SK-N-SH (cell line): Measurements from ENCODE around the gene FGF7. TPM values are rescaled to one million over a fixed set of nuclear protein-coding genes. Genes with fewer than 3 reads are reported as not detected.
A peak's percentile ranks its signal among the peaks of the same experiment; 100 is the strongest.

ENCODE experiments used
- CTCF ChIA-PET: fragments of 300-600, 350-600 bp; formaldehyde crosslinking; extraction: SDS; loops from one replicate; lab custom pipeline; 2021; lab: Yijun Ruan, JAX
- POLR2A ChIA-PET: fragments of 350-600 bp; sonication (Branson Sonifier 250); formaldehyde crosslinking; extraction: SDS; loops from one replicate; lab custom pipeline; 2020; ENCODE audit warnings: antibody characterized with exemption, inconsistent platforms; lab: Yijun Ruan, JAX
- DNase-seq: peaks from one replicate; pipeline ENCODE4 v3.0.0; 2012
- H2AFZ ChIP-seq: fragments of 200-600 bp; sonication (generic); 2 replicates; pipeline ENCODE4 v1.8.1; 2016; ENCODE audit warnings: antibody characterized with exemption, mild to moderate bottlenecking, low read depth
- H3F3A ChIP-seq: fragments of 200-600 bp; sonication (generic); replicated peaks from 2 replicates; pipeline ENCODE3; 2016; ENCODE audit warnings: antibody characterized with exemption, mild to moderate bottlenecking; ENCODE audit not compliant: insufficient read depth
- H3K27ac ChIP-seq, 2 experiments: fragments of 200-500 bp in 1 of 2; fragments of 200-600 bp in 1 of 2; sonication (Bioruptor generic) in 1 of 2; sonication (generic), shearing (Covaris generic) in 1 of 2; 2 replicates each; pipeline versions ENCODE4 v1.5.1 to v1.6.1; 2014 to 2016; ENCODE audit warnings: low read depth in 2 of 2, inconsistent platforms in 1 of 2, low read length in 1 of 2, mild to moderate bottlenecking in 1 of 2, mixed read lengths in 1 of 2
- H3K27me3 ChIP-seq: fragments of 200-600 bp; sonication (generic), shearing (Covaris generic); 2 replicates; pipeline ENCODE4 v1.6.1; 2016; ENCODE audit warnings: mixed run types; ENCODE audit not compliant: insufficient read depth
- H3K36me3 ChIP-seq, 2 experiments: fragments of 200-500 bp in 1 of 2; fragments of 200-600 bp in 1 of 2; sonication (Bioruptor generic) in 1 of 2; sonication (generic) in 1 of 2; replicated peaks in 1 of 2; 2 replicates each; pipeline versions ENCODE3 to v1.5.1; 2014 to 2016; ENCODE audit warnings: low read length in 1 of 2, mild to moderate bottlenecking in 1 of 2; ENCODE audit not compliant: insufficient read depth in 2 of 2, control insufficient read depth in 1 of 2
- H3K4me1 ChIP-seq, 2 experiments: fragments of 200-500 bp in 1 of 2; fragments of 200-600 bp in 1 of 2; sonication (Bioruptor generic) in 1 of 2; sonication (generic), shearing (Covaris generic) in 1 of 2; 2 replicates each; pipeline versions ENCODE4 v1.5.1 to v1.6.1; 2014 to 2016; ENCODE audit warnings: low read depth in 1 of 2, low read length in 1 of 2, mixed run types in 1 of 2; ENCODE audit not compliant: insufficient read depth in 2 of 2, control insufficient read depth in 1 of 2
- H3K4me2 ChIP-seq: fragments of 200-600 bp; sonication (generic), shearing (Covaris generic); 2 replicates; pipeline ENCODE4 v1.6.1; 2017; ENCODE audit warnings: mixed run types
- H3K4me3 ChIP-seq, 2 experiments: fragments of 200-500 bp in 1 of 2; fragments of 200-600 bp in 1 of 2; sonication (Bioruptor generic) in 1 of 2; sonication (generic), shearing (Covaris generic) in 1 of 2; 2 replicates each; pipeline versions ENCODE4 v1.5.1 to v1.8.1; 2014 to 2016; ENCODE audit warnings: low read depth in 2 of 2, inconsistent platforms in 1 of 2, low read length in 1 of 2, mild to moderate bottlenecking in 1 of 2, mixed read lengths in 1 of 2, moderate library complexity in 1 of 2
- H3K79me2 ChIP-seq: fragments of 200-600 bp; sonication (generic); 2 replicates; pipeline ENCODE4 v1.8.1; 2017; ENCODE audit warnings: mild to moderate bottlenecking; ENCODE audit not compliant: insufficient read depth
- H3K9ac ChIP-seq: fragments of 200-600 bp; sonication (generic); 2 replicates; pipeline ENCODE4 v1.6.1; 2017; ENCODE audit warnings: mixed run types
- H3K9me2 ChIP-seq: fragments of 200-600 bp; sonication (generic); 2 replicates; pipeline ENCODE4 v1.6.1; 2017; ENCODE audit warnings: mixed run types
- H3K9me3 ChIP-seq: fragments of 200-600 bp; sonication (generic); 2 replicates; pipeline ENCODE4 v1.6.1; 2017; ENCODE audit warnings: mixed run types, mild to moderate bottlenecking, moderate library complexity
- H4K20me1 ChIP-seq: fragments of 200-600 bp; sonication (generic); 2 replicates; pipeline ENCODE4 v1.6.1; 2017; ENCODE audit warnings: mild to moderate bottlenecking, mixed run types; ENCODE audit not compliant: insufficient read depth
- ELF1 ChIP-seq: IDR thresholded peaks from 2 replicates; pipeline ENCODE4 v1.4.0; 2012
- EP300 ChIP-seq, 2 experiments: IDR thresholded peaks; 2 replicates each; pipeline versions ENCODE4 v1.4.0 to v1.6.1; 2012; ENCODE audit warnings: borderline replicate concordance in 1 of 2, low read depth in 1 of 2, low read length in 1 of 2
- EZH2phosphoT487 ChIP-seq: fragments of 200-600 bp; sonication (generic); IDR thresholded peaks from 2 replicates; pipeline ENCODE4 v1.6.1; 2017; ENCODE audit warnings: low read depth, mixed run types, mild to moderate bottlenecking, antibody characterized with exemption, moderate library complexity, borderline replicate concordance
- JUND ChIP-seq: IDR thresholded peaks from 2 replicates; pipeline ENCODE4 v1.4.0; 2012
- MEF2A ChIP-seq: IDR thresholded peaks from 2 replicates; pipeline ENCODE4 v1.4.0; 2012; ENCODE audit warnings: low read depth, borderline replicate concordance
- MXI1 ChIP-seq: IDR thresholded peaks from 2 replicates; pipeline ENCODE4 v1.6.1; 2012; ENCODE audit warnings: mild to moderate bottlenecking, low read depth, low read length, improper control_type of control experiment
- POLR2AphosphoS5 ChIP-seq: IDR thresholded peaks from 2 replicates; pipeline ENCODE4 v1.6.1; 2012; ENCODE audit warnings: low read depth, low read length
- RCOR1 ChIP-seq: fragments of 150-350 bp; IDR thresholded peaks from 2 replicates; pipeline ENCODE4 v1.6.1; 2017; ENCODE audit warnings: antibody characterized with exemption, low read length
- RFX5 ChIP-seq: IDR thresholded peaks from 2 replicates; pipeline ENCODE4 v1.6.1; 2012; ENCODE audit warnings: mild to moderate bottlenecking, improper control_type of control experiment, low read length
- SMC3 ChIP-seq: IDR thresholded peaks from 2 replicates; pipeline ENCODE4 v1.6.1; 2012; ENCODE audit warnings: low read depth, low read length, improper control_type of control experiment
- TAF1 ChIP-seq: IDR thresholded peaks from 2 replicates; pipeline ENCODE4 v1.6.1; 2012; ENCODE audit warnings: low read depth, mild to moderate bottlenecking, low read length, moderate library complexity, borderline replicate concordance
- TEAD4 ChIP-seq: IDR thresholded peaks from 2 replicates; pipeline ENCODE4 v1.4.0; 2012; ENCODE audit warnings: mild to moderate bottlenecking, borderline replicate concordance; ENCODE audit not compliant: insufficient read depth
- YY1 ChIP-seq: IDR thresholded peaks from 2 replicates; pipeline ENCODE4 v1.4.0; 2012; ENCODE audit warnings: low read depth, mild to moderate bottlenecking
- WGBS: methylation state at CpG from one replicate; pipeline ENCODE4 v1.1.6; 2017; ENCODE audit warnings: low lambda C conversion rate; 5-methylcytosine and 5-hydroxymethylcytosine counted together
- polyA plus RNA-seq, 3 experiments: library from polyadenylated mRNA; depleted of rRNA; stranded (reverse); fragments of >200 nt; gene quantifications; 2 replicates each; pipeline ENCODE4 v1.2.3, GENCODE V29; 2012
- TF ChIP-seq, protein P1 (sequence below): IDR thresholded peaks from 2 replicates; pipeline ENCODE4 v1.4.0; 2012; ENCODE audit warnings: low read depth, borderline replicate concordance
- TF ChIP-seq, protein P2 (sequence below): IDR thresholded peaks from 2 replicates; pipeline ENCODE4; 2012
- TF ChIP-seq, protein P3 (sequence below): IDR thresholded peaks from 2 replicates; pipeline ENCODE4 v1.4.0; 2012; ENCODE audit warnings: low read depth, borderline replicate concordance
- TF ChIP-seq, protein P4 (sequence below): IDR thresholded peaks from 2 replicates; pipeline ENCODE4 v1.6.1; 2012; ENCODE audit warnings: mild to moderate bottlenecking, low read depth, low read length, moderate library complexity
- TF ChIP-seq, protein P5 (sequence below): IDR thresholded peaks from 2 replicates; pipeline ENCODE4 v1.4.0; 2012; ENCODE audit warnings: low read depth

Gene FGF7
- polyA plus RNA-seq, 1 of the 3 experiments (the other 2 are of a cell fraction), result 0.25 TPM

DNA sequence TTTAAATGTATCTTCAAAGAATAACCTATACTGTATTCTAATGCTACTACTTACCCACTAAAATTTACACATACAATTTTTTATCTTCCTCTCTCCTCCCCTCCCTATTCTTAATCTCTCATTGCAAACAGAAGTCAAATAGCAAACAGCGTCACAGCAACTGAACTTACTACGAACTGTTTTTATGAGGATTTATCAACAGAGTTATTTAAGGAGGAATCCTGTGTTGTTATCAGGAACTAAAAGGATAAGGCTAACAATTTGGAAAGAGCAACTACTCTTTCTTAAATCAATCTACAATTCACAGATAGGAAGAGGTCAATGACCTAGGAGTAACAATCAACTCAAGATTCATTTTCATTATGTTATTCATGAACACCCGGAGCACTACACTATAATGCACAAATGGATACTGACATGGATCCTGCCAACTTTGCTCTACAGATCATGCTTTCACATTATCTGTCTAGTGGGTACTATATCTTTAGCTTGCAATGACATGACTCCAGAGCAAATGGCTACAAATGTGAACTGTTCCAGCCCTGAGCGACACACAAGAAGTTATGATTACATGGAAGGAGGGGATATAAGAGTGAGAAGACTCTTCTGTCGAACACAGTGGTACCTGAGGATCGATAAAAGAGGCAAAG, 984 bp downstream of the FGF7 start:
- H3K27ac ChIP-seq, result peak overlapping the region in 1 of 2 experiments; percentile 71; a peak in 1 of 4 replicates
- no peak for DNase-seq

DNA sequence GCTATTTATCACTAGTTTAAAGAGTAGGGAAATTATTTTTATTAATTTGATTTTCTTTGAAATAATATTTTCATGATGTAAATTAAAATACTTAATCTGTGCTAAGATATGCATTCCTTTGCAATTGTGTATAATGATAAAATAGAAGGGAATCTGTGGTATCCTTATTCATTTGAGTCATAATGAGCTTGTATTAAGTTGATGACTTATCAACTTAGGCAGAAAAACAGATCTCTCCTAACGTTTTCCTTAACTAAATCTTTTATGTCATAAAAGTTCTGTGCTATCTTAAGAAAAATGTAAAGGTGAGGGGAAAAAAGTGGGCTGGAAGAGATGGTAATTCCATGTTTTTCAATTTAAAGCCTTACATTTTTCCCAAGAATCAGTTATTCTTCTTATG, 1.9 kb downstream of the FGF7 start:
- Histone ChIP-seq H3K4me1 (peaks cover 3 to 4% of the 10 kb centered on the region in 2 experiments; a peak in 2 of 4 replicates), H3F3A (peaks cover 9% of the 10 kb centered on the region), H4K20me1 (no peaks in the 10 kb centered on the region), H3K27ac (no peak overlapping the region), H3K4me3 (no peak overlapping the region), H2AFZ (no peak overlapping the region), H3K36me3 (no peaks in the 10 kb centered on the region), H3K9me2 (no peaks in the 10 kb centered on the region; the same call in 1 of the 2 replicates), H3K9ac (no peak overlapping the region), H3K27me3 (no peaks in the 10 kb centered on the region), H3K9me3 (no peaks in the 10 kb centered on the region), H3K79me2 (no peaks in the 10 kb centered on the region), H3K4me2 (no peak overlapping the region)
- 15% methylated on average over 1 of the region's 1 CpG for WGBS
- no peak for DNase-seq
- ChIA-PET CTCF (interaction anchor here (1.2 kb wide), 1 partner anchor 189 kb away, joined by 4 read pairs; no protein-coding TSS in a partner anchor), POLR2A (no interaction called here)
- TF ChIP-seq, protein P1, sequence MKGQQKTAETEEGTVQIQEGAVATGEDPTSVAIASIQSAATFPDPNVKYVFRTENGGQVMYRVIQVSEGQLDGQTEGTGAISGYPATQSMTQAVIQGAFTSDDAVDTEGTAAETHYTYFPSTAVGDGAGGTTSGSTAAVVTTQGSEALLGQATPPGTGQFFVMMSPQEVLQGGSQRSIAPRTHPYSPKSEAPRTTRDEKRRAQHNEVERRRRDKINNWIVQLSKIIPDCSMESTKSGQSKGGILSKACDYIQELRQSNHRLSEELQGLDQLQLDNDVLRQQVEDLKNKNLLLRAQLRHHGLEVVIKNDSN, result no peak
- TF ChIP-seq, protein P2, sequence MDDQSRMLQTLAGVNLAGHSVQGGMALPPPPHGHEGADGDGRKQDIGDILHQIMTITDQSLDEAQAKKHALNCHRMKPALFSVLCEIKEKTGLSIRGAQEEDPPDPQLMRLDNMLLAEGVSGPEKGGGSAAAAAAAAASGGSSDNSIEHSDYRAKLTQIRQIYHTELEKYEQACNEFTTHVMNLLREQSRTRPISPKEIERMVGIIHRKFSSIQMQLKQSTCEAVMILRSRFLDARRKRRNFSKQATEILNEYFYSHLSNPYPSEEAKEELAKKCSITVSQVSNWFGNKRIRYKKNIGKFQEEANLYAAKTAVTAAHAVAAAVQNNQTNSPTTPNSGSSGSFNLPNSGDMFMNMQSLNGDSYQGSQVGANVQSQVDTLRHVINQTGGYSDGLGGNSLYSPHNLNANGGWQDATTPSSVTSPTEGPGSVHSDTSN, result 0 out of 2 replicates have a peak, but pooled peaks have one; percentile 18
- TF ChIP-seq POLR2AphosphoS5, result no peak
- TF ChIP-seq TEAD4, result no peak
- TF ChIP-seq RFX5, result no peak
- TF ChIP-seq ELF1, result no peak
- TF ChIP-seq, protein P3, sequence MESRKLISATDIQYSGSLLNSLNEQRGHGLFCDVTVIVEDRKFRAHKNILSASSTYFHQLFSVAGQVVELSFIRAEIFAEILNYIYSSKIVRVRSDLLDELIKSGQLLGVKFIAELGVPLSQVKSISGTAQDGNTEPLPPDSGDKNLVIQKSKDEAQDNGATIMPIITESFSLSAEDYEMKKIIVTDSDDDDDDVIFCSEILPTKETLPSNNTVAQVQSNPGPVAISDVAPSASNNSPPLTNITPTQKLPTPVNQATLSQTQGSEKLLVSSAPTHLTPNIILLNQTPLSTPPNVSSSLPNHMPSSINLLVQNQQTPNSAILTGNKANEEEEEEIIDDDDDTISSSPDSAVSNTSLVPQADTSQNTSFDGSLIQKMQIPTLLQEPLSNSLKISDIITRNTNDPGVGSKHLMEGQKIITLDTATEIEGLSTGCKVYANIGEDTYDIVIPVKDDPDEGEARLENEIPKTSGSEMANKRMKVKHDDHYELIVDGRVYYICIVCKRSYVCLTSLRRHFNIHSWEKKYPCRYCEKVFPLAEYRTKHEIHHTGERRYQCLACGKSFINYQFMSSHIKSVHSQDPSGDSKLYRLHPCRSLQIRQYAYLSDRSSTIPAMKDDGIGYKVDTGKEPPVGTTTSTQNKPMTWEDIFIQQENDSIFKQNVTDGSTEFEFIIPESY, result no peak
- TF ChIP-seq JUND, result 0 out of 2 replicates have a peak, but pooled peaks have one; percentile 14
- TF ChIP-seq SMC3, result no peak
- TF ChIP-seq EP300 (IDR thresholded peaks at IDR 0.05; ENCODE audit: borderline replicate concordance in 1 of 2, low read depth in 1 of 2, low read length in 1 of 2), result 0 out of 4 replicates have a peak, but pooled peaks of 1 of the 2 experiments have one; percentile 24
- TF ChIP-seq, protein P4, sequence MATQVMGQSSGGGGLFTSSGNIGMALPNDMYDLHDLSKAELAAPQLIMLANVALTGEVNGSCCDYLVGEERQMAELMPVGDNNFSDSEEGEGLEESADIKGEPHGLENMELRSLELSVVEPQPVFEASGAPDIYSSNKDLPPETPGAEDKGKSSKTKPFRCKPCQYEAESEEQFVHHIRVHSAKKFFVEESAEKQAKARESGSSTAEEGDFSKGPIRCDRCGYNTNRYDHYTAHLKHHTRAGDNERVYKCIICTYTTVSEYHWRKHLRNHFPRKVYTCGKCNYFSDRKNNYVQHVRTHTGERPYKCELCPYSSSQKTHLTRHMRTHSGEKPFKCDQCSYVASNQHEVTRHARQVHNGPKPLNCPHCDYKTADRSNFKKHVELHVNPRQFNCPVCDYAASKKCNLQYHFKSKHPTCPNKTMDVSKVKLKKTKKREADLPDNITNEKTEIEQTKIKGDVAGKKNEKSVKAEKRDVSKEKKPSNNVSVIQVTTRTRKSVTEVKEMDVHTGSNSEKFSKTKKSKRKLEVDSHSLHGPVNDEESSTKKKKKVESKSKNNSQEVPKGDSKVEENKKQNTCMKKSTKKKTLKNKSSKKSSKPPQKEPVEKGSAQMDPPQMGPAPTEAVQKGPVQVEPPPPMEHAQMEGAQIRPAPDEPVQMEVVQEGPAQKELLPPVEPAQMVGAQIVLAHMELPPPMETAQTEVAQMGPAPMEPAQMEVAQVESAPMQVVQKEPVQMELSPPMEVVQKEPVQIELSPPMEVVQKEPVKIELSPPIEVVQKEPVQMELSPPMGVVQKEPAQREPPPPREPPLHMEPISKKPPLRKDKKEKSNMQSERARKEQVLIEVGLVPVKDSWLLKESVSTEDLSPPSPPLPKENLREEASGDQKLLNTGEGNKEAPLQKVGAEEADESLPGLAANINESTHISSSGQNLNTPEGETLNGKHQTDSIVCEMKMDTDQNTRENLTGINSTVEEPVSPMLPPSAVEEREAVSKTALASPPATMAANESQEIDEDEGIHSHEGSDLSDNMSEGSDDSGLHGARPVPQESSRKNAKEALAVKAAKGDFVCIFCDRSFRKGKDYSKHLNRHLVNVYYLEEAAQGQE, result no peak
- no peak for TF ChIP-seq MXI1

More for the DNA sequence above, 984 bp downstream of the FGF7 start:
- no peak overlapping the region for H2AFZ ChIP-seq
- H3K9me2 ChIP-seq, result no peaks in the 10 kb centered on the region; the same call in 1 of the 2 replicates
- no peaks in the 10 kb centered on the region for H4K20me1 ChIP-seq
- H3K36me3 ChIP-seq, result no peaks in the 10 kb centered on the region
- H3K9me3 ChIP-seq, result no peaks in the 10 kb centered on the region
- no peak overlapping the region for H3K9ac ChIP-seq
- POLR2A ChIA-PET, result no interaction called here
- H3K27me3 ChIP-seq, result no peaks in the 10 kb centered on the region
- peaks cover 3 to 4% of the 10 kb centered on the region in 2 experiments; a peak in 2 of 4 replicates for H3K4me1 ChIP-seq
- TF ChIP-seq YY1 (no peak), ELF1 (no peak), RCOR1 (no peak), EZH2phosphoT487 (no peak), RFX5 (no peak), MEF2A (no peak), TAF1 (no peak), TEAD4 (no peak)
- TF ChIP-seq, protein P5, sequence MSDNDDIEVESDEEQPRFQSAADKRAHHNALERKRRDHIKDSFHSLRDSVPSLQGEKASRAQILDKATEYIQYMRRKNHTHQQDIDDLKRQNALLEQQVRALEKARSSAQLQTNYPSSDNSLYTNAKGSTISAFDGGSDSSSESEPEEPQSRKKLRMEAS, result no peak
- TF ChIP-seq, protein P1, result no peak
- TF ChIP-seq, all 33 proteins: peak for 0
- CTCF ChIA-PET, result interaction anchor here (1.2 to 1.9 kb wide), 2 partner anchors 188 to 580 kb away, joined by 4 to 13 read pairs; no protein-coding TSS in a partner anchor
- no peaks in the 10 kb centered on the region for H3K79me2 ChIP-seq
- 85% methylated on average over 6 of the region's 6 CpGs for WGBS
- H3F3A ChIP-seq, result peaks cover 9% of the 10 kb centered on the region
- no peak overlapping the region for H3K4me2 ChIP-seq
- H3K4me3 ChIP-seq, result no peak overlapping the region
